Astrocyte of the cerebellum (primary cell): Measurements from ENCODE around the gene POP4.

Source experiments
- DNase-seq: peaks from one replicate; pipeline ENCODE4 v3.0.0-alpha.2; 2011; ENCODE audit warnings: low read depth
- H3K4me3 ChIP-seq: 2 replicates; pipeline ENCODE4 v1.5.1; 2011; ENCODE audit warnings: mild to moderate bottlenecking, low read depth, low read length, moderate library complexity
- CTCF ChIP-seq: IDR thresholded peaks from 2 replicates; pipeline ENCODE4 v1.5.1; 2012; ENCODE audit warnings: low read length, low read depth, moderate library complexity, mild to moderate bottlenecking; ENCODE audit errors: missing control alignments
- in situ Hi-C: cut with HindIII; loops from 2 replicates; pipeline ENCODE4 v1.10.0; 2017; ENCODE audit warnings: low sequenced_read_pairs

Gene POP4

GRCh38 chr19:29614780-29615179 lies 8.7 kb downstream of the POP4 start:
- H3K4me3 ChIP-seq, result no peak overlapping the region
- no peak for TF ChIP-seq CTCF
- in situ Hi-C loops, result loop anchor here (25.0 kb wide), 2 partner anchors 223 to 1023 kb away; no protein-coding TSS in a partner anchor
- DNase-seq, result no peak

GRCh38 chr19:29615891-29616425 lies 9.9 kb downstream of the POP4 start:
- in situ Hi-C loops, result loop anchor here (25.0 kb wide), 2 partner anchors 221 to 1021 kb away; no protein-coding TSS in a partner anchor
- no peak overlapping the region for H3K4me3 ChIP-seq
- TF ChIP-seq CTCF, result no peak

GRCh38 chr19:29616541-29616940 lies 10.5 kb downstream of the POP4 start:
- no peak for TF ChIP-seq CTCF
- in situ Hi-C loops, result loop anchor here (25.0 kb wide), 2 partner anchors 221 to 1021 kb away; no protein-coding TSS in a partner anchor
- H3K4me3 ChIP-seq, result no peak overlapping the region
- DNase-seq, result no peak

More at GRCh38 chr19:29615891-29616425, 9.9 kb downstream of the POP4 start:
- DNase-seq, result no peak

GRCh38 chr19:29617366-29618266 lies 11.5 kb downstream of the POP4 start:
- no peak overlapping the region for H3K4me3 ChIP-seq
- no peak for DNase-seq
- in situ Hi-C loops, result loop anchor here (25.0 kb wide), 2 partner anchors 220 to 1020 kb away; no protein-coding TSS in a partner anchor
- no peak for TF ChIP-seq CTCF

GRCh38 chr19:29618434-29618833 lies 12.4 kb downstream of the POP4 start:
- H3K4me3 ChIP-seq, result no peak overlapping the region
- no peak for TF ChIP-seq CTCF
- no peak for DNase-seq
- in situ Hi-C loops, result loop anchor here (25.0 kb wide), 2 partner anchors 219 to 1019 kb away; no protein-coding TSS in a partner anchor

- DNase-seq, result no peak
- in situ Hi-C loops, result loop anchor here (25.0 kb wide), 2 partner anchors 218 to 1018 kb away; no protein-coding TSS in a partner anchor
- no peak overlapping the region for H3K4me3 ChIP-seq
- TF ChIP-seq CTCF, result no peak
Observed at GRCh38 chr19:29618871-29619270, 12.8 kb downstream of the POP4 start.
